ENCODE data around the gene GDPD4. TPM values are rescaled to one million over a fixed set of nuclear protein-coding genes. Genes with fewer than 3 reads are reported as not detected.

Gene GDPD4
- total RNA-seq, 1 experiment from 2014 or later = not detected

GRCh38 chr11:77197626-77198320 lies 103.7 kb downstream of the GDPD4 start:
- H3K36me3 Mint-ChIP-seq (ENCODE audit: insufficient read depth, unreplicated experiment) = no peaks in the 10 kb centered on the region
- CTCF ChIA-PET = interaction anchor here (0.6 to 4.9 kb wide), 4 partner anchors 9 to 359 kb away, joined by 3 to 57 read pairs (median 6); no protein-coding TSS in a partner anchor
- H3K4me1 Mint-ChIP-seq (ENCODE audit: insufficient read depth, unreplicated experiment) = no peaks in the 10 kb centered on the region
- POLR2A ChIA-PET = no interaction called here
- H3K27ac Mint-ChIP-seq (ENCODE audit: low read depth, unreplicated experiment) = no peak overlapping the region
- no peak overlapping the region for H3K4me3 Mint-ChIP-seq (ENCODE audit: unreplicated experiment)
- TF ChIP-seq CTCF (IDR thresholded peaks at IDR 0.05; ENCODE audit: unreplicated experiment) = no peak
- BruUV-seq (replicated peaks) = no TSS peak
- intact Hi-C loops (cut with micrococcal nuclease) = loop anchor here (10.0 kb wide), 1 partner anchor 167 kb away; no protein-coding TSS in a partner anchor
- no peak for DNase-seq (ENCODE audit: unreplicated experiment)
- no peaks in the 10 kb centered on the region for H3K27me3 Mint-ChIP-seq (ENCODE audit: insufficient read depth, unreplicated experiment)
- no peaks in the 10 kb centered on the region for H3K9me3 Mint-ChIP-seq (ENCODE audit: unreplicated experiment)

GRCh38 chr11:77196961-77197360 lies 104.5 kb downstream of the GDPD4 start:
- H3K27me3 Mint-ChIP-seq (ENCODE audit: insufficient read depth, unreplicated experiment) = no peaks in the 10 kb centered on the region
- intact Hi-C loops (cut with micrococcal nuclease) = loop anchor here (10.0 kb wide), 1 partner anchor 168 kb away; no protein-coding TSS in a partner anchor
- no peak overlapping the region for H3K4me3 Mint-ChIP-seq (ENCODE audit: unreplicated experiment)
- no peaks in the 10 kb centered on the region for H3K36me3 Mint-ChIP-seq (ENCODE audit: insufficient read depth, unreplicated experiment)
- ChIA-PET CTCF (interaction anchor here (0.6 to 4.9 kb wide), 7 partner anchors 15 to 422 kb away, joined by 3 to 57 read pairs (median 4); no protein-coding TSS in a partner anchor), POLR2A (interaction anchor here (2.2 kb wide), 1 partner anchor 351 kb away, joined by 9 read pairs; no protein-coding TSS in a partner anchor)
- no peak for TF ChIP-seq CTCF (IDR thresholded peaks at IDR 0.05; ENCODE audit: unreplicated experiment)
- H3K27ac Mint-ChIP-seq (ENCODE audit: low read depth, unreplicated experiment) = no peak overlapping the region
- H3K9me3 Mint-ChIP-seq (ENCODE audit: unreplicated experiment) = no peaks in the 10 kb centered on the region
- H3K4me1 Mint-ChIP-seq (ENCODE audit: insufficient read depth, unreplicated experiment) = no peaks in the 10 kb centered on the region
- no TSS peak for BruUV-seq (replicated peaks)
- no peak for DNase-seq (ENCODE audit: unreplicated experiment)

- POLR2A ChIA-PET = interaction anchor here (1.5 to 2.2 kb wide), 2 partner anchors 353 to 424 kb away, joined by 3 to 9 read pairs; no protein-coding TSS in a partner anchor
- no peak for TF ChIP-seq CTCF (IDR thresholded peaks at IDR 0.05; ENCODE audit: unreplicated experiment)
- no peaks in the 10 kb centered on the region for H3K36me3 Mint-ChIP-seq (ENCODE audit: insufficient read depth, unreplicated experiment)
- no peak for DNase-seq (ENCODE audit: unreplicated experiment)
- no peaks in the 10 kb centered on the region for H3K27me3 Mint-ChIP-seq (ENCODE audit: insufficient read depth, unreplicated experiment)
- no peaks in the 10 kb centered on the region for H3K9me3 Mint-ChIP-seq (ENCODE audit: unreplicated experiment)
- no peak overlapping the region for H3K27ac Mint-ChIP-seq (ENCODE audit: low read depth, unreplicated experiment)
- H3K4me1 Mint-ChIP-seq (ENCODE audit: insufficient read depth, unreplicated experiment) = no peaks in the 10 kb centered on the region
- CTCF ChIA-PET = interaction anchor here (0.6 to 4.9 kb wide), 17 partner anchors 9 to 535 kb away, joined by 3 to 57 read pairs (median 3); no protein-coding TSS in a partner anchor
- intact Hi-C loops (cut with micrococcal nuclease) = loop anchor here (1.0 to 10.0 kb wide), 5 partner anchors 170 to 424 kb away; no protein-coding TSS in a partner anchor
- no peak overlapping the region for H3K4me3 Mint-ChIP-seq (ENCODE audit: unreplicated experiment)
- no TSS peak for BruUV-seq (replicated peaks)
Observed at GRCh38 chr11:77195071-77195755, 106.3 kb downstream of the GDPD4 start.
